ENCODE measurements around the gene TREX2. TPM values are rescaled to one million over a fixed set of nuclear protein-coding genes. Genes with fewer than 3 reads are reported as not detected.

The TREX2 gene
- total and polyA plus RNA-seq, 10 of the 15 experiments (the other 5 are each of a cell fraction or from before 2014, with no cell fraction given), result 0.09 to 0.97 (median 0.60) TPM; not detected in 3

GRCh38 chrX:153430796-153431195, 15.1 kb downstream of the TREX2 start (continued):
- TF ChIP-seq E4F1 (IDR thresholded peaks at IDR 0.05; ENCODE audit: borderline replicate concordance, partially characterized antibody) (no peak), CBX3 (IDR thresholded peaks at IDR 0.05; ENCODE audit: borderline replicate concordance, low read depth) (no peak), E2F8 (IDR thresholded peaks at IDR 0.05; ENCODE audit: low read depth, partially characterized antibody) (no peak), ZNF687 (IDR thresholded peaks at IDR 0.05) (no peak), SREBF1 (IDR thresholded peaks at IDR 0.05; ENCODE audit: low read length) (no peak), SMAD5 (IDR thresholded peaks at IDR 0.05; ENCODE audit: low read depth) (no peak), RAD21 (IDR thresholded peaks at IDR 0.05; ENCODE audit: insufficient read depth, low read depth, low read length) (no peak), CHD1 (IDR thresholded peaks at IDR 0.05; ENCODE audit: low read depth, low read length) (no peak), SKIL (IDR thresholded peaks at IDR 0.05; ENCODE audit: low read depth, poor library complexity, severe bottlenecking) (no peak), REST (IDR thresholded peaks at IDR 0.05; ENCODE audit: low read depth, low read length) (no peak), KAT2A (conservative IDR thresholded peaks at IDR 0.05; ENCODE audit: control insufficient read depth, low read depth, low read length) (no peak)
